Progenitor cell of endocrine pancreas (in vitro differentiated cells): ENCODE data around the gene SESN1. TPM values are rescaled to one million over a fixed set of nuclear protein-coding genes. Genes with fewer than 3 reads are reported as not detected.

Experiments
- DNase-seq: peaks from one replicate; pipeline ENCODE4 v3.0.0; 2021; ENCODE audit warnings: low spot score; ENCODE audit not compliant: unreplicated experiment
- H3K27ac Mint-ChIP-seq: 2 replicates; pipeline ENCODE4 v1.8.0; 2021; ENCODE audit warnings: mild to moderate bottlenecking, moderate library complexity, mixed read lengths
- H3K27me3 Mint-ChIP-seq: 2 replicates; pipeline ENCODE4 v1.8.0; 2021; ENCODE audit warnings: mixed read lengths
- H3K36me3 Mint-ChIP-seq: 2 replicates; pipeline ENCODE4 v1.8.0; 2022; ENCODE audit warnings: mixed read lengths; ENCODE audit not compliant: insufficient read depth
- H3K4me1 Mint-ChIP-seq: 2 replicates; pipeline ENCODE4 v1.8.0; 2021; ENCODE audit warnings: low read depth, mixed read lengths
- H3K4me3 Mint-ChIP-seq: 2 replicates; pipeline ENCODE4 v1.8.0; 2021; ENCODE audit warnings: low read depth, mild to moderate bottlenecking, moderate library complexity, mixed read lengths
- H3K9me3 Mint-ChIP-seq: 2 replicates; pipeline ENCODE4 v1.8.0; 2021; ENCODE audit warnings: low read depth, mixed read lengths
- total RNA-seq: library from RNA; stranded (reverse); gene quantifications from 2 replicates; pipeline ENCODE4 v1.2.1, GENCODE V29; 2021
- TF ChIP-seq, protein P1 (sequence below): fragments of 200-600 bp; sonication (generic); IDR thresholded peaks from one replicate; pipeline ENCODE4 v1.5.0; 2021; ENCODE audit warnings: antibody characterized with exemption, mild to moderate bottlenecking; ENCODE audit not compliant: unreplicated experiment

SESN1 gene
- total RNA-seq, 1 donor from 2014 or later, result 23.9 TPM

DNA sequence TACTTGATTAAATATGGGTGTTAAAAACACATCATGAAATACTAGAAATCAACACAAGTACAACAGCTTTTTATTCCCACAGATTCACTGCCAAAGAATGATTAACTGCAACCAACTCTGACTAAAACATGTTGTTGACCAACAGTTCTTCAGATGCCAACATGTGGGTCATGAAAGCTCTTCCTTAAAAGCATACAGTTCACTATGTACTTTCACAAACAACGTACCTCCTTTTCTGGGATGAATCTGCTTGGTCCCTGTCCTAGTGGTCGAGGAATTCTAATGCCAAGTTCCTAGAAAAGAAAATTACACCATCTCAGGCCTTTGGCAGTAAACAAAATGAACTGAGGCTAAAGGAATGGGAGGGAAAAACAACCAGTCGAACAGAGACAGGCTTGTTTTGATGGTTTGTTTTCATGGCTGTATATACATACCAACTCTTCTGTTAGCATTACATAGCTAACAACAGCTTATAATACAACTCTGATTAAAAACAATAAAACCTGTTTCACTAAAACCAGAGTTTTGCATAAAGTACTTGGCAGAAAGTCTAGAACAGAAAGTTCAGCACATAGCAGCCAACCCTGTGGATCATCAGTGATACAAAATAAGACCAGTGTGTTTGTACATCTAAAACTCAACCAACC is 92.5 kb downstream of the SESN1 start:
- Mint-ChIP-seq H3K9me3 (no peaks in the 10 kb centered on the region), H3K4me1 (peaks cover 38% of the 10 kb centered on the region), H3K27me3 (no peaks in the 10 kb centered on the region), H3K27ac (peak overlapping the region; percentile 42), H3K4me3 (no peak overlapping the region), H3K36me3 (peaks cover 6% of the 10 kb centered on the region)
- TF ChIP-seq, protein P1, sequence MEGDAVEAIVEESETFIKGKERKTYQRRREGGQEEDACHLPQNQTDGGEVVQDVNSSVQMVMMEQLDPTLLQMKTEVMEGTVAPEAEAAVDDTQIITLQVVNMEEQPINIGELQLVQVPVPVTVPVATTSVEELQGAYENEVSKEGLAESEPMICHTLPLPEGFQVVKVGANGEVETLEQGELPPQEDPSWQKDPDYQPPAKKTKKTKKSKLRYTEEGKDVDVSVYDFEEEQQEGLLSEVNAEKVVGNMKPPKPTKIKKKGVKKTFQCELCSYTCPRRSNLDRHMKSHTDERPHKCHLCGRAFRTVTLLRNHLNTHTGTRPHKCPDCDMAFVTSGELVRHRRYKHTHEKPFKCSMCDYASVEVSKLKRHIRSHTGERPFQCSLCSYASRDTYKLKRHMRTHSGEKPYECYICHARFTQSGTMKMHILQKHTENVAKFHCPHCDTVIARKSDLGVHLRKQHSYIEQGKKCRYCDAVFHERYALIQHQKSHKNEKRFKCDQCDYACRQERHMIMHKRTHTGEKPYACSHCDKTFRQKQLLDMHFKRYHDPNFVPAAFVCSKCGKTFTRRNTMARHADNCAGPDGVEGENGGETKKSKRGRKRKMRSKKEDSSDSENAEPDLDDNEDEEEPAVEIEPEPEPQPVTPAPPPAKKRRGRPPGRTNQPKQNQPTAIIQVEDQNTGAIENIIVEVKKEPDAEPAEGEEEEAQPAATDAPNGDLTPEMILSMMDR, result no peak
- DNase-seq, result no peak

DNA sequence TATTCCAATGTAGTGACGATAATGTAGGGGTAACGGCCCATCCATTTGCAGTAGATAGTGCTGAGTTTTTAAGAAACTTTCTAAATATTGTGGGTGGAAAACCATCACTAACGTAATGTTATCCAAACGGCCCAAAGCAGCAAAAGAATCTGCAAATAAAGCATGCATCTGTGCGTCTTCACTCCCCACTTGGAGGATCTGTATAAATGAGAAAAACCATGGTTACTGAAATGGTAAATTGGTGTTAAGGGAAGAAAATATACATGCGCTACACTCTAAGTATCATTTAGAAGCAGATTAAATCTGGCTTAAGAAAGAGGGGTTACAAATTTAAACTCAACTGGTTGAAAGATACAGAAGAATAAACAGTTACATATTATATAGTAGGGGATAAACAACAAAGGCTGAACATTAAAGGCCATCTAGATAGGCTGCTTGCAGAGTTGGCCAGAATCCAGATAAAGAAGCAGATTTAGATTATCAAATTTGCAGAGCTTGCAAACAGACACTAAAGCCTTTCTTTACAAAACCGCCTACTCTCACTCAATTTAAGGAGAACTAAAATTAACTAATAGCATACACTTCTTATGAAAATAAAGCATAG is 93.3 kb downstream of the SESN1 start:
- H3K27me3 Mint-ChIP-seq, result no peaks in the 10 kb centered on the region
- H3K36me3 Mint-ChIP-seq, result peaks cover 9% of the 10 kb centered on the region
- H3K4me1 Mint-ChIP-seq, result peaks cover 30% of the 10 kb centered on the region
- no peak overlapping the region for H3K27ac Mint-ChIP-seq
- no peak overlapping the region for H3K4me3 Mint-ChIP-seq
- DNase-seq, result no peak
- no peaks in the 10 kb centered on the region for H3K9me3 Mint-ChIP-seq
- TF ChIP-seq, protein P1, result no peak

DNA sequence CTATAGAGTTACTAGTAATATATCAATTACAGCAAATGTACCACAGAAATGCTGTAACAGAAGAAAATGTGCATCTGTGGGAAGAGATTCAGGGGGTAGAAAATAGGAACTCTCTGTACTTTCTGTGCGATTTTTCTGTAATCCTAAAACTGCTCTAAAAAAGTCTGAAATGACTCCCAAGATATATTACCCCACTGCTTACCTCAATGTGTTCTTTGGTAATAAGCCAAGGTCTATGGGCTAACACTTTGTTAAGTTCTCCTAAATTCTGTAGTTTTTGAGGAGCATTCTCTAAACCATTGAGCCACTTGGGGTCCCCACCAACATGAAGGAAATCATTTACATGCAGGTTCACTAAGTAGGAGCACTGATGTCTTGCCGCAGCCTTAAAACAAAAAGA is 94.4 kb downstream of the SESN1 start:
- Mint-ChIP-seq H3K27me3 (no peaks in the 10 kb centered on the region), H3K9me3 (no peaks in the 10 kb centered on the region), H3K4me1 (peaks cover 33% of the 10 kb centered on the region), H3K27ac (no peak overlapping the region), H3K4me3 (no peak overlapping the region), H3K36me3 (peaks cover 11% of the 10 kb centered on the region)
- TF ChIP-seq, protein P1, result no peak
- DNase-seq, result no peak

DNA sequence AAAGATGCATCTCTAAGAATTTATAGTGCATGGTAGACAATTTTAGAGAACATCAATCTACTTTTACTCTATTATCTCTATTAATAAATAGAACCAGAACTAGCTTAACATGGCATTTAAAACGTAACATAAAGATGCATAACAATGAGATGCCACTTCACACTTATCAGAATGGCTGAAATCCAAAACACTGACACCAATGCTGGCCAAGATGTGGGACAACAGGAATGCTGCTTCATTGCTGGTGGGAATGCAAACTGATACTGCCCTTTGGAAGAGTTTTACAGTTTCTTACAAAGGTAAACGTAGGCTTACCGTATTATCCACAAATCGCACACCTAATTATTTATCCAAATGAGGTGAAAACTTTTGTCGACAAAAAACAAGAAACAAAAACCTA is 95.2 kb downstream of the SESN1 start:
- Mint-ChIP-seq H3K4me1 (peaks cover 29% of the 10 kb centered on the region), H3K27me3 (no peaks in the 10 kb centered on the region), H3K27ac (no peak overlapping the region), H3K36me3 (peaks cover 11% of the 10 kb centered on the region), H3K4me3 (no peak overlapping the region), H3K9me3 (no peaks in the 10 kb centered on the region)
- DNase-seq, result no peak
- TF ChIP-seq, protein P1, result no peak

DNA sequence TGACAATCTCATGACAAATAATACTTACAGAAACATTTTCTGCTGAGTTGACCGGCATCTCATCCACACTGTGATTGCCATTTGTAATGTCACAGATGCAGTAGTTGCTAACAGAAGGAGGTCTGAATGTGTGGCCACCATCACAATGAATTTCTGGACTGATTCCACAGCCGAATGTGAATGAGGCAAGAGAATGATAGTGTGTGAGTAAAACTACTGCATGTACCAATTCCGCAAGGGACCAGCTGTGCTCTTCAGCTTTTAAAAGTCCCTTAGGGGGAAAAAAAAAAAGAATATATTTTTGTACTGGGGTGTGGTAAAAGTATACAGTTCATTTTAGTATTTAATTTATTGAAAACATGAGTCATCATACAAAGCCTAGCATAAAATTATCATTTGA is 96.2 kb downstream of the SESN1 start:
- DNase-seq, result no peak
- TF ChIP-seq, protein P1, result no peak
- peaks cover 13% of the 10 kb centered on the region for H3K36me3 Mint-ChIP-seq
- no peaks in the 10 kb centered on the region for H3K27me3 Mint-ChIP-seq
- no peak overlapping the region for H3K27ac Mint-ChIP-seq
- no peaks in the 10 kb centered on the region for H3K9me3 Mint-ChIP-seq
- no peak overlapping the region for H3K4me3 Mint-ChIP-seq
- H3K4me1 Mint-ChIP-seq, result peaks cover 22% of the 10 kb centered on the region
